Stimulated activated naive CD8-positive, alpha-beta T cell treated with anti-CD3 and anti-CD28 coated beads, Interleukin-15, amount 100 ng/mL, for 72 hours (primary cell): Measurements from ENCODE around the gene LOXL1.

Source experiments
- ATAC-seq: fragments of 150-1000 bp; cut with Tn5 transposase; 2 replicates; pipeline ENCODE4 v1.10.0; 2021; ENCODE audit warnings: mild to moderate bottlenecking, moderate library complexity
- DNase-seq, 2 donors: peaks; one replicate each; pipeline ENCODE4 v3.0.0; 2021 to 2022
- H3K27ac Mint-ChIP-seq, 2 donors: one replicate each; pipeline ENCODE4 v1.8.0; 2022; ENCODE audit warnings: mild to moderate bottlenecking in 2 of 2, mixed read lengths in 2 of 2, moderate library complexity in 2 of 2
- H3K27me3 Mint-ChIP-seq: one replicate; pipeline ENCODE4 v1.8.0; 2022; ENCODE audit warnings: mixed read lengths
- H3K4me1 Mint-ChIP-seq: one replicate; pipeline ENCODE4 v1.8.0; 2022; ENCODE audit warnings: mild to moderate bottlenecking, mixed read lengths
- H3K4me3 Mint-ChIP-seq, 2 donors: one replicate each; pipeline ENCODE4 v1.8.0; 2022; ENCODE audit warnings: mild to moderate bottlenecking in 2 of 2, mixed read lengths in 2 of 2, moderate library complexity in 1 of 2
- H3K9me3 Mint-ChIP-seq, 2 donors: one replicate each; pipeline ENCODE4 v1.8.0; 2022; ENCODE audit warnings: mixed read lengths in 2 of 2

The LOXL1 gene

DNA sequence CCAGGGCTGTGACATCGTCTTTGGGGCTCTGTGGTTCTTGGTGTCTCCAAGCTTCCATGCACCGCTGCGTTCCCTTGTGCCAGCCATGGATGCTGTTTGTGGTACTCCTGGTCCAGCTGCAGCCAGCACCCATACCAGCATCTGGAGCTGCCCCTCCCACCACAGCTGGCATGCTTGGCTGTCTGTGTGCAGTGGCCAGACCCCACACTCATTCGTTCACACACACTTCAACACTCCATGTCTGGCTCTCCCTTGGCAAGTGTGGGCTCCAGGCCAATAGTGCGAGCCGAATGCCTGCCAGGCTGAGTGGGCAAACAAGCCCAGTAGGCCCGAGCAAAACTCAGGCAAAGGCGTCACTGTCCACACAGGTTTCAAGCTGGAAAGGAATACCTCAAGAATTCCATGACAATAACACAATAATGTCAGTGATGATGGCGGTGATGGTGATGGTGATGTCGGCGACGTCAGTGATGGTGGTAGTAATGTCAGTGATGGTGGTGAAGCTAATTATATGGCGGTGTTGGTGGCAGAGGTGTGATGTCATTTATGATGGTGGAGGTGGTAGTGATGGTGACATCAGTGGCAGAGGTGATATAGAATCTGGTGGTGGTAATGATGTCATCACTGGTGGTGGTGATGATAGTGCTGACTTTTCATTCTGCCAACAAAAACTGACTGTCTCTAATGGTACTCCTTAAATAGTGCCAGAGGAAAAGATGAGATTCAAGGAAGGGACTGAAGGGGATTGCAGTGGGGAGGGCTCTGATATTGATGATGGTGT lies 33.6 kb upstream of the LOXL1 start:
- H3K27me3 Mint-ChIP-seq, result peaks cover 9% of the 10 kb centered on the region

DNA sequence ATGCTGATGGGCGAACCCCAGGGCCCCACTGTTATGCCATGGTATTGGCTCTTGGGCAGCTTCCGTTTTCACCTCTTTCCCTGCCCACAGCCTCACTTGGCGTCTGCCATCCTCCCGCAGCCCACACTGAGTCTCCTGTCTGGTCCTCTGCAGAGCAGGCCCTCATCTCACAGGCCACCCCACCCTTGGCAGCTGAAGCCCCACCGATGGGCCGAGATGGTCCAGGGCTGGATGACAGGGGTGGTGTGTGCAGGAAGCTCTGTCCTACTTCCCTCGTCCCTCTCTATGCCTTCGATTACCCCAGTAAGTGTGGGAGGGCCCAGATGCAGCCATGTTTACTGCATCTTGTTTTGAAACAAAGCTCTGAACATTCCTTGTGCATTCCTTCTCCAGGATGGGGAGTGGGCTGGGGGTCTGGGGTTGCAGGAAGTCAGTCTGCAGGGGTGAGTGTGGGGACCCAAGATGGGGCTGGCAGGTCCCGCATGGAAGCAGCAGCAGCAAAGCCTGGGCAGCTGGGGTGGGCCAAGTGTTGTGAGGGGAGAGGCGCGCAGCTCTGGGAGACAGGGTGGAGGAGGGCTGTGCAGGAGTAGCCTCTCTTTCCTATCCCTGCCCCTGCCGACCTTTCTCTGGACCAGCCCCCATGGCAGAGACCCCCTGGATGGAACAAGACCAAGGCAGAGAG lies 32.0 kb upstream of the LOXL1 start:
- no peak overlapping the region for H3K4me3 Mint-ChIP-seq
- ATAC-seq (no peak), DNase-seq (no peak)

More for the DNA sequence above, 33.6 kb upstream of the LOXL1 start:
- Mint-ChIP-seq H3K4me3 (no peak overlapping the region), H3K4me1 (no peaks in the 10 kb centered on the region), H3K9me3 (peaks cover 0 to 10% of the 10 kb centered on the region in 2 donors), H3K27ac (no peak overlapping the region)
- DNase-seq (no peak), ATAC-seq (no peak)

DNA sequence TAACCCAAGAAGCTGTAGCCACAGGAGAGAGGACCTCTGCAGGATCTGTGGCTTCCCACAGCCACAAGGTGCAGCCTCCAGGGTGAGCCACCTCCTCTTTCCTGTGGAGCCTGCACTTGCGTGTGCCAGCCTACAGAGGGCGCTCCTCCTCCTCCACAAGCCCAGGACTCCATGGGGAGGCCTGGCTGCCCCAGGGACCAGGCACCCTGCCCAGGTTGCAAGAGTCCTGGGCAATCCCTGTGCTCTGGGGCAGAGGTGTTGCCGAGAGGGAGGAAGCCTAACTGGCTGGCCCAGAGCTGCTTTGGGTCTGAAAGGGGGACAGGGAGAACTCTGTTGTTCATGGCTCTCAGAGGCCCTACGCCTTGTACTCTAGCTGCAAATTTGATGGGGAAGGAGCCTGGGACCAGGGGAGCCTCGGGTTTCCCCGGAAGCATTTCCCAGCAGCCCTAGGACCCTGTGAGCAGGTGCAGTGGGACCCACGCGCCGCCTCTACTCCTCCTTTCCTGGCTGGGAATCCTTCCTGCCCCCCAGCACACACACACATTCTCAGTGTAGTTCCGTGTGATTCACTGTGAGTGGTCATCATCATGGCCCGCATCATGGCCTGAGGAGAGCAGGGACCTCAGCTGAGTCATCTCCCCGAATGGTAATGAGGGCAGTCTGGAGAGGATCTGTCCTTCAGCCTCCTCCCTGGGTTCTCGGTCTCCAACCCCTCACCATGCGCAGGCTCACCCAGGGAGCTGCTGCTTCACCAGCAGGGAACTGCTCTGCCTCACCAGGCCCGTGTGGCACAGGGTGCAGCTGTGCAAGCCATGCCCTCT lies 28.6 kb upstream of the LOXL1 start:
- Mint-ChIP-seq H3K9me3 (peaks cover 0 to 4% of the 10 kb centered on the region in 2 donors), H3K27ac (no peak overlapping the region), H3K4me3 (no peak overlapping the region), H3K27me3 (no peaks in the 10 kb centered on the region), H3K4me1 (no peaks in the 10 kb centered on the region)
- ATAC-seq, result peak; percentile 89
- peak; percentile 55 to 69 for DNase-seq

More for the DNA sequence above, 32.0 kb upstream of the LOXL1 start:
- no peaks in the 10 kb centered on the region for H3K4me1 Mint-ChIP-seq
- peaks cover 9% of the 10 kb centered on the region for H3K27me3 Mint-ChIP-seq
- H3K27ac Mint-ChIP-seq, result no peak overlapping the region
- H3K9me3 Mint-ChIP-seq, result peaks cover 0 to 10% of the 10 kb centered on the region in 2 donors

DNA sequence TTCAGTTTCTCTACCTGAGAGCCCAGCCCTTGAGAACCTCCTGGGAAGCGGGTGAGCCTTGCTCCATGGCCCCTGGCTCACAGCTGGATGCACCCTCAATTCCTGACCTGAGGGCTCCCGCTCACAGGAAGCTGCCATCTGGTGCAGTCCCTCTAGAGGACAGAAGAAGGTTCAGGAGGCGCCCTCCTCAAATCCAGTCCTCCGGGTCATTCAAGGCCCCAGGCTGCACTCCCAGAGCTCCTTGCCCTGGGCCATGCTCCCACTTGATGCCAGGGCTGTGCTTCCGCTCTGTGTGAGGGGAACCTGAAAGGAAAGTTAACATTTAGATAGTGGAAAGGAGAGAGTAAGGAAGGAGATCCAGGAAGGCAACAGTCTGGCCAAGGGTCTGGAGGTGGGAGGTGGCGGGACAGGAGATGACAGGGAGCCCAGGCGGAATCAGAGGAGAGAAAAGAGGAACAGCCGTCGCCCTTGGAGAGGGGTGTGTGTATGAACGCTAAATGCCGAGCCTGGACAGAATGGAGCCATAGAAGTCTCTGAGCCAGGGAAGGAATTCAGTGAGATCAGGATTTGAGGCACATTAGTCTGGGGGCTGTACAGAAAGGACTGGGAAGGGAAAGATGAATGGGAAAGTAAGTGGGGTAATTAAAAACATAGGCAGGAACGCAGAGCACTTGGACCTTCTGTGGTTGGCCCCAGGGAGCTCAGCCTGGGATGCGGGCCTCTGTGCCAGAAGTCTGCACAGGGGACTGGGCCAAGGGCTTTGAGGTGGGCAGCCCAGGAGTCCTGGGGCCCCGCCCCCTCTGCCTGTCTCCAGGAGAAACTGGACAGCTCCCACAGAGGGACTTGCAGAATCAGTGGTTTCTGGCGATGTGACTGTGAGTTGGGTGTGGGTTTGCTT lies 26.8 kb upstream of the LOXL1 start:
- Mint-ChIP-seq H3K4me1 (no peaks in the 10 kb centered on the region), H3K27ac (peak overlapping the region; percentile 2 to 15), H3K27me3 (no peaks in the 10 kb centered on the region), H3K9me3 (no peaks in the 10 kb centered on the region), H3K4me3 (no peak overlapping the region)
- DNase-seq (no peak), ATAC-seq (no peak)

DNA sequence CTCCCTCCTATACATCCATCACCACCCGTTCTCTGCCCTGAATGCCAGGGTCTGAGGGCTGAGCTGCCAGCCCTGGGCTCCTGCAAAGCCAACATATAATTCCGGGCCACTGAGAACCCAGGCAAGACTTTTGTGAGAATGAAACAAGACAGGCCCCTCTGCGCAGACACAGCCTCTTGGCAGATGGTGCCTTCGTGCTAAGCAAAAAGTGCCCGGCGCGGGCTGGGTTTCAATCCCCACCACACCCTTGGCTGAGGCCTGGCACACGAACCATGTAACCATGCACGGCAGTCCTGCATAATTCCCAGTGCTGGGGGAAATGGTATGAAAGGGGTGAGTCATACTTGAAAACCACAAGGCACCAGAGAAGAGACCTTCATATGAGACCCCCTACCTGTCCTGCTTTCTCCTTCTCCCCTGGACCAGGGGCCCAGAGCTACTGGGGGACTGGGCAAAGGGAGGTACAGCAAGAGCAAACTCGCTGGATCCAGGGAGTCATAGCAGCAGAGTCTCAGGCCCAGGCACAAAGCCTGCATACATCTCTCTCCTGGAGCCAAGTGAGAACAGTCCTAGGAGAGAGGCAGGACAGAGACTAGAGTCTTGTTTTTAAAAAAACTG lies 26.1 kb upstream of the LOXL1 start:
- Mint-ChIP-seq H3K4me3 (no peak overlapping the region), H3K27me3 (no peaks in the 10 kb centered on the region), H3K27ac (no peak overlapping the region), H3K9me3 (no peaks in the 10 kb centered on the region), H3K4me1 (no peaks in the 10 kb centered on the region)
- DNase-seq, result no peak
- no peak for ATAC-seq

DNA sequence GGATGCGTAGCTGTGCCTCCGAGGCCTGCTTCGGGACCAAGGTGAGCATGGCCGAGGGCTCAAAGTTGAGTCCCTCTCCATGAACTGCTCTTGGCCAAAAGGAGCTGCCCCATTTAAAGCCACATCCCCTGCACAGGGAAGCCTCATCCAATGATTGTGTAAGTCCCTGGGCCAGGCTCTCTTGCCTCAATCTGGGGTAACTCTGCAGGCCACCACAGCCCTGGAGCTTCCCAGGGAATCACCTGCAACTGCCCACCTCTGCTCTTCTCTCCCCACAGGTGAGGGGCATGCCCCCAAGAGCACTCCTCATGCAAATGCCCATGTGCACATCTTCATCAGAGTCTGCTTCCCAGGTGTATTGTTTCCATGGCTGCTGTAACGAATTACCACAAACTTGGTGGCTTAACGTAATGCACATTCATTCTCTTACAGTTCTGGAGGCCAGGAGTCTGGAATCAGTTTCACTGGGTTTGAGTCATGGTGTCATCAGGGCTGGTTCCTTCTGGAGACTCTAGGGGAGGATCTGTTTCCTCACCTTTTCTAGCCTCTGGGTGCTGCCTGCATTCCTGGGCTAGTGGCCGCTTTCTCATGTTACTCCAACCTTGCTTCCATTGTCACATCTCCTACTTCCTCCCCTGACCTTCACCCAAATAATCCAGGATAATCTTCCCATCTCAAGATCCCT lies 25.0 kb upstream of the LOXL1 start:
- Mint-ChIP-seq H3K27me3 (no peaks in the 10 kb centered on the region), H3K27ac (no peak overlapping the region)
- ATAC-seq, result no peak

DNA sequence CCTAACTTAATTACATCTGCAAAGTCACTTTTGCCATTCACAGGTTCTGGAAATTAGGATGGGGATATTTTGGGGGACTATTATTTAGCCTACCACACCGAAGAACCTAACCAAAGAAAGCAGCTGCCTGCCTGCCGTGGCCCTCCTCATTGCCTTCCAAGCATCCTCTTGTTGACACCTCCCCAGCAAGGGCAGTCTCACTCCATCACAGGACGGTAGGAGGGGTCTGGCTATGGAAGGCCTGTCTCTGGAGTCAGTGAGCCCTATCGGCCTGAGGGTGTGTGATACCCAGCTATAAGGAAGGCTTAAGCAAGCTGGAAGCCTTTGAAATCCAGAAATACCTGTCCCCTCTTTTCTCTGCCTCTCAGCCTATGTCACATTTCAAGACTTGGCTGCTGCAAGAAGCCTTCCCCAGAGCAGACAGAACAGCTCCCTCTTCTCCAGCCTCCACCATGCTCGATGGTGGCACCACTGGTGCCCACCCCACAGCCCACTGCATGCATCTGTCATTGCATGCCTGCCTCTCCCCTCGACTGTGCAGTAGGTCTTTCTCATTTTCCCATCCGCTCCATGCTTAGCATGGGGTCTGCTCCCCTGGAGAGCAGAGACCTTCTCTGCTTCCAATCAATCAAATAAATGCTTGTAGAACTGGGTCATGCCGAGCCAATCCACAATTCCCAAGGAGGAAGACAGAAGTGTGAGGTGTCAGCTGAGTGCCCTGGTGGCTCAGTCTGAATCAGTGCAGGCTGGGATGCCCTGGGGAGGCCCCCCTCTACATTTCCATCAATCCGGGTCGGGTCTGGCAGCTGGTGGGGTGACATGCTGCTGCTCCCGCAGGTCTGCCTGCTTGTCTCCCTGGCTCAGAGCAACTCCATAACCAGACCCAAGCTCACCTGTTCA lies 23.9 kb upstream of the LOXL1 start:
- peaks cover 6% of the 10 kb centered on the region for H3K4me1 Mint-ChIP-seq
- no peak for DNase-seq
- no peak overlapping the region for H3K4me3 Mint-ChIP-seq
- H3K27ac Mint-ChIP-seq, result peak overlapping the region in 1 of 2 donors; percentile 12
- no peaks in the 10 kb centered on the region for H3K9me3 Mint-ChIP-seq
- no peak for ATAC-seq
- no peaks in the 10 kb centered on the region for H3K27me3 Mint-ChIP-seq

More for the DNA sequence above, 25.0 kb upstream of the LOXL1 start:
- Mint-ChIP-seq H3K9me3 (no peaks in the 10 kb centered on the region), H3K4me3 (no peak overlapping the region), H3K4me1 (no peaks in the 10 kb centered on the region)
- DNase-seq, result no peak

DNA sequence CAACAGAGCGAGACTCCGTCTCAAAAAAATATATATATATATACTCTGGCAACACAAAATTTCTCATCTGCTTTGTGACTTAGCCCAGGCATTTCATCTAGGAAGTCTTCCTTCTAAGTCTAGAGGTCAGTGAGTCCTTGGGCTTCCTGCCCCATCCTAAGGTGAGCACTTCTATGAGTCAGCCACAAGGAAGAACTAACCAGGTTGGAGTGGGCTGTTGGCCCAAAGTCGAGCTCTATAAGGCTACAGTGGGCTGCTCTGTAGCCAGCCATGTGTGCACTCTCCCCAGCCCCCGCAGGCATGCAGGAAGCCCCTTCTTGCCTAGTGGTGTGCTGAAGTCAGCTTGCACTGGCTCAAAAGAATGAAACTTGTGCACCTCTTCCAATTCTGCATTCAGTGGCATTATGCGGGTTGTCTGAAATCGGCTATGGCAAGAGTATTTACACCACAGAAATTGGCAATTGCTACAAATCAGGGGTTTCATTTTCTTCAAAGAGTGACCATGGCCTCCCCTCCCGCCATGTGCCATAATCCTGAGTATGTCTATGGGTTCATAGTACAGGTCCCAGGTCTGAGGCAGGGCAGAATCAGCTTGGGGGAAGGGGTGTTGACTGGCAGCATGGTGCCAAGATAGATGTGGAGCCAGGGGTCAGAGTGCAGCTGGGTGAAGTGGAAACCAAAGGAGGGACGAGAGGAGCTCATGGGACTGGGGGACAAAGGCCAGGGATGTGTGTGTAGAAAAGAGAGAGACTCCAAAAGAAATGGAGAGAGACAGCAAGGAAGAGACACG lies 22.0 kb upstream of the LOXL1 start:
- Mint-ChIP-seq H3K4me1 (peaks cover 6% of the 10 kb centered on the region), H3K27me3 (no peaks in the 10 kb centered on the region), H3K27ac (peak overlapping the region in 1 of 2 donors; percentile 57), H3K9me3 (no peaks in the 10 kb centered on the region), H3K4me3 (no peak overlapping the region)
- DNase-seq (no peak), ATAC-seq (no peak)

DNA sequence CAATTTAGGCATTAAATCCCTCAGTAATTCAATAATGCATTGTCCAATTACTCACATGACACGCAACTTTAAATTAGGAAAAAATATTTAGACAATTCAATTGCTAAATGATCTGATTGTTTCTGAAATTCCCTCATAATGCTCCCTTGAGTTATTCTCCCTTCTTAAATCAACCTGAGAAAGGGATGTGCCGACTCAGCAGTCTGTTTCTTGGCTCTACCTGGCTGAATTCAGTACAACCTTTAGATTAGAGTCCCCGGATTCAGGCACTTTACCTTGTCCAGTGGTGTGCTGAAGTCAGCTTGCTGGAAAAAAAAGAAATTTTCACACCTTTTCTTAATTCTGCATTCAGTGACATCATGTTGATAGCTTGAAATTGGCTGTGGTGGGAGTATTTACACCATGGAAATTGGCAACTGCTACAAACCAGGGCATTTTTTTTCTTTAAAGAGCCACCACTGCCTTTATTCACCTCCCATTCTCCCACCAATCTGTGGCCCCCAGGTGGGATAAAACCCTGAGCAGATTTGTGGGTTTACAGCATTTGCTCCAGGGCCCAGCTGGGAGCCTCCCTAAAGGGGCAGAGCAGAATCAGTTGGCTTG lies 20.9 kb upstream of the LOXL1 start:
- Mint-ChIP-seq H3K4me1 (peaks cover 6% of the 10 kb centered on the region), H3K27ac (no peak overlapping the region), H3K9me3 (no peaks in the 10 kb centered on the region), H3K4me3 (no peak overlapping the region), H3K27me3 (no peaks in the 10 kb centered on the region)
- ATAC-seq (no peak), DNase-seq (no peak)

DNA sequence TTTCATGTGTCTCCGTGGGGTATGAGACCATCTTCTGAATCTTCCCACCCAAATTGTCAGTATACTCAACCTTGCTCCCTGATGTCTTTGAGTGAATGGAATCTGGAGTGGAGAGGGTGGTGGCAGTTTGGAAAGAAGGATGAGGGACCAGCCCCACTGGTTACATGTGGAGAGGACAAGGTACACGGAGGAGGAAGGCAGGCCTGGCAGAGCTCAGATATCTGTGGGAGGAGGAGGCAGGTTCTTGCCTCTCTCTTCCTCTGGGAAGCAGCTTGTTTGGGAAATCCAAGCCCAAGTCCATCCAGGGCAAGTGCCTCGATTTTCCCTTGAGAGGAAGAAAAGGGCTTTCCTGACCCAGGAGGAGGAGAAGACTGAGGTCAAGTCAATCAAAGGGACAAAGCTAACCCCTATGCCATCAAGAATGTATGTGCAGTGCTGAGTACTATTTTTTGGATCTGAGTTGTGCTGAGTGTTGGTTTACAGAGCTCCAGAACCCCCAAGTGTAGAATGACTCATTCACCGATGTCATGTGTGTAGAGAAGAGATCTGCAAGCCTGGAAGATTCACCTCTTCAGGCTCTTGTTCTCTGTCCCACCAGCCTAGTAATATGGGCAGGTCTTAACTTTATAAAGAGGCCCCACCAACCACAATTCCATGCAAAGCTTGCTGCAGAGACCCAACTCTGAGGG lies 19.8 kb upstream of the LOXL1 start:
- no peak for ATAC-seq
- H3K4me3 Mint-ChIP-seq, result no peak overlapping the region
- no peak overlapping the region for H3K27ac Mint-ChIP-seq
- H3K9me3 Mint-ChIP-seq, result no peaks in the 10 kb centered on the region
- no peak for DNase-seq
- H3K4me1 Mint-ChIP-seq, result peaks cover 6% of the 10 kb centered on the region
- H3K27me3 Mint-ChIP-seq, result no peaks in the 10 kb centered on the region

DNA sequence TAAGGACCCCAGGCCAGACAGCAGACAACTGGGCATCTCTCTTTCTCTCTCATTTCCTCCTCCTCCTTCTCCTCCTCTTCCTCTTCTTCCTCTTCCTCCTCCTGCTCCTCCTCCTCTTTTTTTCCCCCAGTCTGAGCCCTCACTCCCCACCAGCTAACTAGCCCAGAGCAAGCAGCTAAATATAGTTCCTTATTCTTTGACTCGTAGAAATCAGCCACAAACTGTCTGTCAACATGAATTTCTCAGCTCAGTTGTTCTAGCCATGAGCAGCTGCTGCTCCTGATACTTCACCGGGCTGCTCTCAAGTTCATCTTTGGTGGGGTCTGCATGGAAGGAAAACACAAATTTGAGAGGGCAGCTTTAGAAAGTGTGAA lies 19.2 kb upstream of the LOXL1 start:
- Mint-ChIP-seq H3K27me3 (no peaks in the 10 kb centered on the region), H3K27ac (no peak overlapping the region), H3K4me1 (peaks cover 6% of the 10 kb centered on the region)

More for the DNA sequence above, 19.2 kb upstream of the LOXL1 start:
- no peak for DNase-seq
- no peaks in the 10 kb centered on the region for H3K9me3 Mint-ChIP-seq
- H3K4me3 Mint-ChIP-seq, result no peak overlapping the region
- ATAC-seq, result no peak
